Liver (tissue), 9 donors: ENCODE data around the gene TNXB. TPM values are rescaled to one million over a fixed set of nuclear protein-coding genes. Genes with fewer than 3 reads are reported as not detected.

Source experiments
- DNase-seq: peaks from one replicate; pipeline ENCODE4 v3.0.0-alpha.2; 2017; ENCODE audit warnings: low spot score
- H3K27ac ChIP-seq, 2 donors: one replicate each; pipeline ENCODE4 v1.7.0; 2013; ENCODE audit warnings: inconsistent platforms in 2 of 2, low read length in 2 of 2, control low read depth in 1 of 2, low read depth in 1 of 2, mild to moderate bottlenecking in 1 of 2
- H3K27me3 ChIP-seq, 4 donors: one replicate each; pipeline versions ENCODE4 v1.6.1 to v1.7.0; 2013; ENCODE audit warnings: low read length in 3 of 4, inconsistent platforms in 1 of 4, mild to moderate bottlenecking in 1 of 4, moderate library complexity in 1 of 4; ENCODE audit not compliant: control insufficient read depth in 4 of 4, insufficient read depth in 4 of 4
- H3K36me3 ChIP-seq, 4 donors: one replicate each; pipeline versions ENCODE4 v1.6.1 to v1.7.0; 2013; ENCODE audit warnings: low read length in 3 of 4, mild to moderate bottlenecking in 3 of 4, low read depth in 1 of 4, moderate library complexity in 1 of 4; ENCODE audit not compliant: control insufficient read depth in 4 of 4, insufficient read depth in 3 of 4
- H3K4me1 ChIP-seq, 4 donors: one replicate each; pipeline versions ENCODE4 v1.6.1 to v1.7.0; 2013; ENCODE audit warnings: low read length in 3 of 4, mild to moderate bottlenecking in 3 of 4, moderate library complexity in 1 of 4; ENCODE audit not compliant: control insufficient read depth in 4 of 4, insufficient read depth in 4 of 4
- H3K4me3 ChIP-seq, 3 donors: one replicate each; pipeline versions ENCODE4 v1.6.1 to v1.7.0; 2013; ENCODE audit warnings: low read length in 3 of 3, control low read depth in 1 of 3, low read depth in 1 of 3, mild to moderate bottlenecking in 1 of 3
- H3K9ac ChIP-seq, 2 donors: one replicate each; pipeline ENCODE4 v1.7.0; 2013; ENCODE audit warnings: low read length in 2 of 2, mild to moderate bottlenecking in 2 of 2, moderate library complexity in 2 of 2, control low read depth in 1 of 2, low read depth in 1 of 2
- H3K9me3 ChIP-seq, 4 donors: one replicate each; pipeline versions ENCODE4 v1.6.1 to v1.7.0; 2013; ENCODE audit warnings: low read length in 3 of 4; ENCODE audit not compliant: control insufficient read depth in 4 of 4
- ATF3 ChIP-seq: IDR thresholded peaks from 2 replicates; pipeline ENCODE4 v1.6.1; 2016; ENCODE audit warnings: antibody characterized with exemption
- FOXA1 ChIP-seq: IDR thresholded peaks from 2 replicates; pipeline ENCODE4 v1.6.1; 2016; ENCODE audit warnings: antibody characterized with exemption
- FOXA2 ChIP-seq: IDR thresholded peaks from 2 replicates; pipeline ENCODE4 v1.6.1; 2016; ENCODE audit warnings: antibody characterized with exemption
- GABPA ChIP-seq, 2 donors: IDR thresholded peaks in 1 of 2; conservative IDR thresholded peaks in 1 of 2; 2 replicates each; pipeline ENCODE4 v1.6.1; 2016; ENCODE audit warnings: antibody characterized with exemption in 2 of 2, mild to moderate bottlenecking in 1 of 2, moderate library complexity in 1 of 2
- HNF4A ChIP-seq, 2 donors: conservative IDR thresholded peaks; 2 replicates each; pipeline ENCODE4 v1.6.1; 2016; ENCODE audit warnings: antibody characterized with exemption in 2 of 2, mild to moderate bottlenecking in 2 of 2
- HNF4G ChIP-seq: IDR thresholded peaks from 2 replicates; pipeline ENCODE4 v1.6.1; 2016; ENCODE audit warnings: antibody characterized with exemption
- JUND ChIP-seq, 2 donors: IDR thresholded peaks; 2 replicates each; pipeline ENCODE4 v1.6.1; 2016; ENCODE audit warnings: antibody characterized with exemption in 2 of 2
- MAX ChIP-seq: IDR thresholded peaks from 2 replicates; pipeline ENCODE4 v1.6.1; 2016; ENCODE audit warnings: antibody characterized with exemption
- REST ChIP-seq: IDR thresholded peaks from 2 replicates; pipeline ENCODE4 v1.6.1; 2016; ENCODE audit warnings: antibody characterized with exemption, mild to moderate bottlenecking
- RXRA ChIP-seq, 2 donors: IDR thresholded peaks; 2 replicates each; pipeline ENCODE4 v1.6.1; 2017 to 2018; ENCODE audit warnings: antibody characterized with exemption in 2 of 2, mild to moderate bottlenecking in 1 of 2
- TAF1 ChIP-seq: conservative IDR thresholded peaks from 2 replicates; pipeline ENCODE4 v1.6.1; 2016; ENCODE audit warnings: antibody characterized with exemption, mild to moderate bottlenecking
- YY1 ChIP-seq: IDR thresholded peaks from 2 replicates; pipeline ENCODE4 v1.6.1; 2016; ENCODE audit warnings: antibody characterized with exemption, mild to moderate bottlenecking
- ZBTB33 ChIP-seq: IDR thresholded peaks from 2 replicates; pipeline ENCODE4 v1.6.1; 2016; ENCODE audit warnings: antibody characterized with exemption
- WGBS: extraction: QIAGEN DNeasy Blood & Tissue Kit; methylation state at CpG from one replicate; pipeline ENCODE4 v1.1.7; 2013; 5-methylcytosine and 5-hydroxymethylcytosine counted together
- polyA plus RNA-seq, 2 donors: library from polyadenylated mRNA; stranded (reverse) in 1 of 2; unstranded in 1 of 2; fragments of 200-250 nt in 1 of 2; fragments of >200 nt in 1 of 2; fragmentation: Nextera tagmentation in 1 of 2; extraction: Ambion mirVana in 1 of 2; gene quantifications; one replicate each; pipeline versions ENCODE4 v1.2.1 to v1.2.3, GENCODE V29; 2013 to 2015
- total RNA-seq, 2 donors: library from RNA; depleted of rRNA; stranded (reverse); fragments of >200 nt; gene quantifications; one replicate each; pipeline ENCODE4 v1.2.3, GENCODE V29; 2014
- donor health status: healthy.
- donor health status: healthy.
- donor health status: healthy.
- donor health status: healthy.
- donor health status: healthy.

TNXB gene
- total and polyA plus RNA-seq, 4 donors = 3.0 to 17.1 (median 5.6) TPM

GRCh38 chr6:32139590-32139989 is 30.5 kb upstream of the TNXB start:
- Histone ChIP-seq H3K4me3 (no peak overlapping the region), H3K36me3 (no peaks in the 10 kb centered on the region), H3K9ac (no peak overlapping the region), H3K4me1 (peaks cover 0 to 5% (median 0%) of the 10 kb centered on the region in 4 donors), H3K9me3 (no peaks in the 10 kb centered on the region), H3K27ac (no peak overlapping the region), H3K27me3 (no peaks in the 10 kb centered on the region)
- DNase-seq = no peak
- TF ChIP-seq FOXA2 = no peak
- no peak for TF ChIP-seq ZBTB33
- TF ChIP-seq REST = no peak
- TF ChIP-seq RXRA (IDR thresholded peaks at IDR 0.05) = no peak
- 81% methylated on average over 5 of the region's 5 CpGs for WGBS

- DNase-seq = no peak
- no peaks in the 10 kb centered on the region for H3K27me3 ChIP-seq
- H3K4me1 ChIP-seq = peaks cover 0 to 5% (median 0%) of the 10 kb centered on the region in 4 donors
- TF ChIP-seq MAX (no peak), GABPA (IDR thresholded peaks at IDR 0.05 in 1 of 2, conservative IDR thresholded peaks at IDR 0.05 in 1 of 2) (no peak), REST (no peak), HNF4G (no peak), ATF3 (no peak), JUND (IDR thresholded peaks at IDR 0.05) (no peak), FOXA2 (no peak), ZBTB33 (no peak), YY1 (no peak), HNF4A (conservative IDR thresholded peaks at IDR 0.05) (no peak), FOXA1 (no peak), TAF1 (no peak)
- no peaks in the 10 kb centered on the region for H3K36me3 ChIP-seq
- no peak overlapping the region for H3K4me3 ChIP-seq
- no peaks in the 10 kb centered on the region for H3K9me3 ChIP-seq
- H3K9ac ChIP-seq = no peak overlapping the region
- H3K27ac ChIP-seq = no peak overlapping the region
Observed at GRCh38 chr6:32137454-32137853, 28.3 kb upstream of the TNXB start.
